Measurements from ENCODE around the gene DDX27. TPM values are rescaled to one million over a fixed set of nuclear protein-coding genes. Genes with fewer than 3 reads are reported as not detected.

Gene DDX27
- 26.8 and 30.1 TPM in 2 replicates for total RNA-seq

GRCh38 chr20:49219091-49219923 lies at the start of gene DDX27:
Gene DDX27 (plus strand): TSS chr20:49219416. CDS start chr20:49219449, 33 bp downstream.

GRCh38 chr20:49187851-49188641 lies 31.2 kb upstream of the DDX27 start, which contains the start of gene STAU1:
Gene STAU1 (minus strand): TSS chr20:49188334. CDS start chr20:49166201, 22,133 bp downstream.

GRCh38 chr20:49278036-49278817 lies 59.0 kb downstream of the DDX27 start, which contains the start of gene ZNFX1:
Gene ZNFX1 (minus strand): TSS chr20:49278057. CDS start chr20:49275839, 2,218 bp downstream.

Small RNA genes lying within 50 kb of the gene (small RNA-seq; reads per million reads assigned to genes)
- gene SNORD12B (180 reads per million, percentile 98 among the genes with 10 or more reads in this experiment), gene SNORD12C (329 reads per million, percentile 99 among the genes with 10 or more reads in this experiment)

Other genes starting within 250 kb of the DDX27 start
- gene CSE1L, start 173.1 kb upstream of the DDX27 start, total RNA-seq = 73.8 and 85.2 TPM in 2 replicates
- 69.9 and 77.1 TPM in 2 replicates for gene STAU1, start 31.1 kb upstream of the DDX27 start, total RNA-seq
- 69.0 and 80.1 TPM in 2 replicates for gene ZNFX1, start 58.6 kb downstream of the DDX27 start, total RNA-seq